HG03565 (cell line): ENCODE measurements around the gene RAF1.
"Not testable (repeated sequence)": the region's sequence is repeated elsewhere in the genome, so short reads cannot be mapped to it uniquely, and the experiment has no call there.

Experiments used
- ATAC-seq: cut with Tn5 transposase; IDR thresholded peaks from one replicate; pipeline ENCODE4 v1.9.1; 2021; ENCODE audit warnings: mild to moderate bottlenecking, moderate library complexity; ENCODE audit not compliant: unreplicated experiment

The RAF1 gene

GRCh38 chr3:12561397-12561796 is 102.5 kb downstream of the RAF1 start:
- no peak for ATAC-seq

DNA sequence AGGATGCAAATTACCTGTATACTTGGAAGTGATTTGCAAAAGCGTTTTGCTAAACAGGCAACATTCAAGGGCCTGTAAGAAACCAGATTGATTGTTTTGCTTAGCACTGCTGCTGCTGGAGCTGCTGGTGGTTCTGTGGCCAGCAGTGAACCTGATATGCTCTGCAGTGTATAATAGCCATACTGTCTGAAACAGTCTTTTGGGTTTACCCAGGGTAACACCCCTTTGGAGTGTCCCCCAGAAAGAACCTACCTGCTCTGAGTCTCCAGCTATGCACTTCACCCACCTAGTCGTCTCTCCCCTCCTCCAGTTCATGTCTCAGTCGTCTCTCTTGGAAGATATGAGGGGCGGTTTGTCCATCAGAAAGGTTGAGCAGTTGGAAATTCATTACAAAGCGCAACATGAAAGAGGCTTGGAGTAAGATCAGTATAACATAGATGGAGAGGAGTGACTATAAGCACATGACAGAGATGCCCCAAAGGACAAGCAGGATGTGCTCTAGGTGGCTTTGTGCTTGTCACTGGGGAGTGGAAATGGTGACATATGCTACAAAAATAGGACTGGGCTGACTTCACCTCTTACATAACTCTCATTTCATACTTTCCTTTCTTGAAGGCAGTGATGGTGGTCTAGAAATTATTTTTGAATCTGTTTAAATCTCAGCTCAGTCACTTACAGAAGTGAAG is 103.3 kb downstream of the RAF1 start:
- ATAC-seq, result peak; percentile 51

- ATAC-seq, result no peak
These were observed 104.4 kb downstream of the RAF1 start for GRCh38 chr3:12559520-12559919.

DNA sequence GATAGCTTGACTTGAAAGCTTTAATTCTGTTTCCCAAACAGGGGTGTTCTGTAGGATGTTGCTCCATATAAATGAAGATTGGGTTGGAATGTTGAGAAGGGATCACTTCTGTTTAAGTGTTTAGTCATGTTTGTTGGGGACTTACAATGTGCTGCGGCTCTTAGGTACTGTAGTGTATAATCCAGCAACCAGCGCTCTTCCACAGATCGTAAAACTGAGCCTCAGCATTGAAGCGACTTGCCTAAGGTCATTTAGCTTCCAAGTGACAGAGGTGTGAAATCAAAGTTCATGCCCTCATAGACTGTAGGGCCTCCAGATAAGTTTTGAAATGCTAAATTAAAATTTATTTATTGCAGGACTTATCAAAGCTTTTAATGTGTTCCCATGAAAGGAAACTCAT is 105.2 kb downstream of the RAF1 start:
- no peak for ATAC-seq

GRCh38 chr3:12557473-12558100 is 106.3 kb downstream of the RAF1 start:
- no peak for ATAC-seq

DNA sequence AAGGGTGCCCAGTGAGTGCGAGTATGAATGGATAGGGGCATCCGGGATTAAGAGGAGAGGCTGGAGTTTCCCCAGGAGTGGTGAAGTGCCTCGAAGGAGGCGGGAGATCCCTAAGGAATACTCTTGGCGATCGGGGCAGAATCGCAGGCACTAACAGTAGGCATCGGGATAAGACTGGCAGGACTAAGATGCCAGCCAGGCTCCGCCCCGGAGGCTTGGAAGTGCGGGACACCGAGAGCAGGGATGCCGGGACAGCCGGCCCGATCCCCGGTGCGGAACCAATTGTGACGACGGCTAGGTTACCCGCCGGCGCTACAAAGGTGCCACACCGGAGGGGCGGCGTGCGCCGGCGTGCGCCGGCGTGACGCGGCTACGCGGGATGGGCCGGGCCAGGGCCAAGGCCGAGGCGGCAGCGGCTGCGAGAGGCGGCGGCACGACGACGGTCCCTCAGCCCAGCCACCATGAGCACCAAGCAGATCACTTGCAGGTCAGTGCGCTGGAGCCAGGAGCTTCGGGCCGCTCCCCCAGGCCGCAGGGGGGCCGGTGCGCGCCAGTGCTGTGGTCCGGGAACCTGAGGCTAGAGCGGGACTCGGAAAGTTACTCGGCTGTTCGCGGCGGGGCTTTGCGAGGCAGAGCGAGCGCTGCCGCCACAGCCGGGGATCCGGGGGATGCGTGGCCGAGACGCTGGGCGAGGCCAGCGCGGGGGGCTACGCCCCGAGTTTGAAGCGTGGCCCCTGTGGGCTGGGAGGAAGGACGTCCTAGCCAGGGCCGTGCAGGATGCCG is 107.0 kb downstream of the RAF1 start, which contains the start of gene MKRN2:
Gene MKRN2 (plus strand): TSS at position 398 of the 783 bp plus-strand sequence. CDS start 64 bp downstream, at position 462.
- peak; percentile 47 for ATAC-seq

DNA sequence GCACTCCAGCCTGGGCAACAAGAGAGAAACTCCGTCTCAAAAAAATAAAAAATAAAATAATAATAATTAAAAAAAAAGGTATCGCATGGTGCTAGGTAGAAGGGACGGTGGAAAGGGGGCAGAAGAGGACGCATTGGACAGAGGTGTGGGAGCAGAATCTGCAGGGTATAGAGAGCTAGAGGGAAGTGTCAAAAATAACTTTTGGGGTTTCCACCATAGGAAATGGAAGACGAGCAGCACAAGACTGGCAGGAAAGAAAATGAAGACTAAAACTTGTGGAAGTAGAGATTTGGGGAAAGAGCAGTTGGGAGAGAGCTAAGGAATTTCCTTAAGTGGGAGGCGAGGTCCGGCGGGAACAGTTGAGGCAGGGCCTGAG is 107.6 kb downstream of the RAF1 start:
- no peak for ATAC-seq

GRCh38 chr3:12553921-12554391 is 110.0 kb downstream of the RAF1 start:
- ATAC-seq, result no peak

GRCh38 chr3:12549971-12550760 is 113.8 kb downstream of the RAF1 start:
- no peak for ATAC-seq

- no peak for ATAC-seq
These were observed 118.5 kb downstream of the RAF1 start, which contains the start of gene MKRN2OS for GRCh38 chr3:12545473-12545791. Gene MKRN2OS, minus strand, starts transcription at chr3:12545499. Its CDS starts 35 bp downstream, at chr3:12545464.

DNA sequence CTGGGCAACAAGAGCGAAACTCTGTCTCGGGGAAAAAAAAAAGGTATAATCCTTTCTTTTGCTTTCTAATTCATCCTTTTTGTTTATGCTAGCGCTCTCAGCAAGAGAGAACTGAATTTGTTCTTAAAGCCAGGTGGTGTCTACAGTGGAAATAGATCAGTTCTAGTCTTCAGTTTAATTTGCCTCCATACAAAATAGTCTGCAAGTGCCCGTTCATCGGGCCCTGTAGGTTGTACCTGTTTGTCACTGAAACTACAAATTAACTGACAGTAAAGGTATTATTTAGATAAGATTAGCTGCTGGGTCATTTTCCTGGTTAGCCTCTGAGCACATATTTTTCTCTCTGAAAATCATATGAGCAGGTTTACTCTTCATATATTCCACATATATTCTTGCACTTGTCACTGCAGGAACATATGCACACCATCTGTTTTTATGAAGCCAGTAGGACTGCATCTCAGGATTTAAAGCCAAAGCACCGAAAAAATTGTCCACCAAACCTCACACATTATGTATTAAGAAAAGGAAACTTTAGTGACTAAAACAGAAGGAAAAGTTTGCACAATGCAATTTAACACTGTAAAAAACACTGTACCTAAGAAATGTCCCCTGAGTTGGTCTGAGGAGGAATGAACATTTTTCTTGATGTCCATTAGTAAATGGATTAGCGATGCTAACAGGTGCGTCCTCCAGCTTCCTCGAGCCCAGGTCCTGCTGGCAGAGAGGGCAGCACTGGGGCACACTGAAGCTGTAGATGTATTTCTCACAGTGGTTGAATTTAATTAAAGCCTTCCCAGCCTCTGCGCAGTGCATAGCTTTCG is 119.1 kb downstream of the RAF1 start:
- no peak for ATAC-seq

- not testable (repeated sequence) for ATAC-seq
These were observed 120.4 kb downstream of the RAF1 start for GRCh38 chr3:12543497-12543896.

- ATAC-seq, result no peak
These were observed 122.3 kb downstream of the RAF1 start for GRCh38 chr3:12541625-12542024.

GRCh38 chr3:12536423-12536822 is 127.5 kb downstream of the RAF1 start:
- ATAC-seq, result no peak
